Calu3 (cell line): ENCODE results near the gene AEN. TPM values are rescaled to one million over a fixed set of nuclear protein-coding genes. Genes with fewer than 3 reads are reported as not detected.
A peak's percentile ranks its signal among the peaks of the same experiment; 100 is the strongest.

Source experiments
- BruUV-seq: library from RNA; stranded (reverse); fragments of 400-500 nt; replicated peaks from 2 replicates; lab custom pipeline; 2021; lab: Mats Ljungman, UMichigan
- CTCF ChIA-PET: fragments of 300-600 bp; sonication (Branson Sonifier 250); formaldehyde crosslinking; loops from one replicate; lab custom pipeline; 2022; ENCODE audit warnings: antibody characterized with exemption; lab: Charles Lee
- DNase-seq: peaks from one replicate; pipeline ENCODE4 v3.0.0; 2022
- H3K27ac Mint-ChIP-seq: one replicate; pipeline ENCODE4 v1.8.0; 2022; ENCODE audit warnings: mixed read lengths; ENCODE audit not compliant: unreplicated experiment
- H3K27me3 Mint-ChIP-seq: one replicate; pipeline ENCODE4 v1.8.0; 2022; ENCODE audit warnings: mixed read lengths; ENCODE audit not compliant: unreplicated experiment
- H3K36me3 Mint-ChIP-seq: one replicate; pipeline ENCODE4 v1.8.0; 2022; ENCODE audit warnings: mild to moderate bottlenecking, moderate library complexity, mixed read lengths; ENCODE audit not compliant: insufficient read depth, unreplicated experiment
- H3K4me1 Mint-ChIP-seq: one replicate; pipeline ENCODE4 v1.8.0; 2022; ENCODE audit warnings: mild to moderate bottlenecking, low read depth, mixed read lengths; ENCODE audit not compliant: unreplicated experiment
- H3K4me3 Mint-ChIP-seq: one replicate; pipeline ENCODE4 v1.8.0; 2022; ENCODE audit warnings: mild to moderate bottlenecking, low read depth, moderate library complexity, mixed read lengths; ENCODE audit not compliant: unreplicated experiment
- H3K9me3 Mint-ChIP-seq: one replicate; pipeline ENCODE4 v1.8.0; 2022; ENCODE audit warnings: low read depth, mixed read lengths; ENCODE audit not compliant: unreplicated experiment
- CTCF ChIP-seq: fragments of 200-600 bp; IDR thresholded peaks from one replicate; pipeline ENCODE4 v1.8.0; 2022; ENCODE audit warnings: antibody characterized with exemption; ENCODE audit not compliant: unreplicated experiment
- intact Hi-C: fragments of 100-400 bp; cut with micrococcal nuclease; formaldehyde crosslinking; loops from one replicate; pipeline ENCODE4 v1.10.0; 2022; ENCODE audit not compliant: unreplicated experiment
- total RNA-seq: library from RNA; stranded (reverse); gene quantifications from 2 replicates; pipeline ENCODE4 v1.2.3, GENCODE V29; 2022

AEN gene
- total RNA-seq, 1 experiment from 2014 or later, result 34.9 TPM

- DNase-seq, result peak; percentile 84
- H3K4me3 Mint-ChIP-seq, result peak overlapping the region; percentile 76
- H3K36me3 Mint-ChIP-seq, result peaks cover 56% of the 10 kb centered on the region
- H3K27me3 Mint-ChIP-seq, result no peaks in the 10 kb centered on the region
- TF ChIP-seq CTCF, result no peak
- BruUV-seq, result no TSS peak
- H3K9me3 Mint-ChIP-seq, result no peaks in the 10 kb centered on the region
- peaks cover 49% of the 10 kb centered on the region for H3K4me1 Mint-ChIP-seq
- CTCF ChIA-PET, result interaction anchor here (0.9 to 1.7 kb wide), 3 partner anchors 11 to 21 kb away, joined by 3 to 4 read pairs (median 4); no protein-coding TSS in a partner anchor
- intact Hi-C loops, result no loop called here
- peak overlapping the region; percentile 93 for H3K27ac Mint-ChIP-seq
Measured at GRCh38 chr15:88636050-88636449, 14.9 kb downstream of the AEN start.

DNA sequence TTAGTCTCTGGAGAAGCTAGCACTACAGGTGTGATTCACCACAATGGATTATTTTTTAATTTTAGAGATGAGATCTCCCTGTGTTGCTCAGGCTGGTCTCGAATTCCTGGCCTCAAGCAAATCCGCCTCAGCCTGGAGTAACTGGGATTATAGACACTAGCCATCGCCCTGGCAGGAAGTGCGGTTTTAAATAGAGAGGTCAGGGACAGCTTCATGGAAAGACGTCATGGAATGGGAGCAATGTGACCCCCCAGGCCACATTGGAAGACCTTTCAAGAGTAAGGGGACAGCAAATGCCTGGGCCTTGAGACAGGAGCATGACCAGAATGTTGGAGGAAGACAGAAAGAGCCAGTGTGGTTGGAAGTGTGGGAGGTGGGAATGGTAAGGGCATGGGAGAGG is 15.5 kb downstream of the AEN start:
- intact Hi-C loops, result no loop called here
- BruUV-seq, result no TSS peak
- Mint-ChIP-seq H3K27me3 (no peaks in the 10 kb centered on the region), H3K9me3 (no peaks in the 10 kb centered on the region), H3K27ac (peak overlapping the region; percentile 93), H3K4me3 (peak overlapping the region; percentile 76), H3K4me1 (peaks cover 49% of the 10 kb centered on the region), H3K36me3 (peaks cover 56% of the 10 kb centered on the region)
- no peak for DNase-seq
- no peak for TF ChIP-seq CTCF
- CTCF ChIA-PET, result interaction anchor here (1.1 kb wide), 1 partner anchor 14 kb away, joined by 4 read pairs; no protein-coding TSS in a partner anchor

DNA sequence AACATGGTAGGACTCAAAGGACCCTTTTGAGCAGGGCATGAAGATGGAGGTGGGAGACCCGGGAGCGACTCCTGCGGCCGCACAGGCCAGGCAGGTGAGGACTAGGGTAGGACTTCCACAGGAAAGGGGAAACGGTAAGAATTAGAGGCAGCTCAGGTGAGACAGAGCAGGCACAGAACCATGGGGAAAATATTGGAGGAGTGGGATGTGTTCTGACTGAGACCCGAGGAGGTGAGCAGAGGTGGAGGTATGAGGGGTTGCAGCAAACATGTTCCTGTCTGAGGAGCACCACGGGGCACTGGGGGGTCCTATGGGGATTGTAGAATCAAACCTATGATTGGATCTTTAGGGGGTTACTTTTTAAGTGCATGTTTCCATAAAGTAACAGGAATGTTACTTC is 16.3 kb downstream of the AEN start:
- no TSS peak for BruUV-seq
- CTCF ChIA-PET, result interaction anchor here (1.8 kb wide), 1 partner anchor 16 kb away, joined by 9 read pairs; the partner anchor contains the start of gene AEN
- no peak for TF ChIP-seq CTCF
- H3K27ac Mint-ChIP-seq, result peak overlapping the region; percentile 93
- no peak for DNase-seq
- no peaks in the 10 kb centered on the region for H3K9me3 Mint-ChIP-seq
- H3K27me3 Mint-ChIP-seq, result no peaks in the 10 kb centered on the region
- H3K4me1 Mint-ChIP-seq, result peaks cover 49% of the 10 kb centered on the region
- intact Hi-C loops, result no loop called here
- H3K36me3 Mint-ChIP-seq, result peaks cover 56% of the 10 kb centered on the region
- peak overlapping the region; percentile 76 for H3K4me3 Mint-ChIP-seq

DNA sequence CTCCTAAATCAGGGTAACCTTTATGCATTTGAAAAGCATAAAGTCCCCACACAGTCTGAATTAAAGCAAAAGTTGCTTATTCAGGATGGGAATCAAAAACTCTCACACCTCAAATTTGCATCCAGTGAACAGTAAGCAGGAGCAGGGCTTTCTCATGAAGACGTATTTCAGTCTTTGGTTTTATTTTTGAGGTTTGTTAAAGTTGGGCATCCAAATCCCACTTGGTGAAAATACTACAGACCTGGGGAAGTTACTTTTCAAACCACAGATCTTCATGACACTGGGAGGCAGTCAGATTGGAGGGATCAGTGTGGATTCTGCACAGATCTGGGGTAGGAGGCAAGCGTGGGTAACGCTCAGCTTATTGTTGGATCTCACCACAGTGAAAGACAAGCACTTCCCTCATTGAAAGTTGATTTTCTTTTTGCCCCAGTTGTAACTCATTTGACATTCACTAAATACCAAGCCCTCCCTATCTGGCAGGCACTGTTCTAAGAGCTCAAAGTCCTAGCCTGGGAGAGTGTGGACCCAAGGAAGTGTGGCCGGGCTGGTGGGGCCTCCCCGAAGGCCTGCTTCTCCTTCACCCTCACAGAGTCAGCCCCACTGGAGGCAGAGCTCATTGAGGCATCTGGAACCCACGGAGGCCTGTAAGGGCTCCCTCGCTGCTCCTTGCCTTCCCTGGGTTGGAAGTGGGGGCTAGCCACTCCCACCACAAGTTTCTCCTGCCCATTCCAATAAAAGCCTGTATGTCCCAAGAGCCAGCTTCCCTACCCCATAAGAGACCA is 16.9 kb downstream of the AEN start:
- CTCF ChIA-PET, result interaction anchor here (0.9 to 1.8 kb wide), 6 partner anchors 14 to 450 kb away, joined by 3 to 13 read pairs (median 8); partner anchors contain the start of genes ABHD2 and AEN
- H3K4me1 Mint-ChIP-seq, result peaks cover 49% of the 10 kb centered on the region
- no peaks in the 10 kb centered on the region for H3K9me3 Mint-ChIP-seq
- no peak for TF ChIP-seq CTCF
- no peaks in the 10 kb centered on the region for H3K27me3 Mint-ChIP-seq
- peak overlapping the region; percentile 93 for H3K27ac Mint-ChIP-seq
- intact Hi-C loops, result loop anchor here (1.0 kb wide), 1 partner anchor 21 kb away; no protein-coding TSS in a partner anchor
- no peak for DNase-seq
- H3K4me3 Mint-ChIP-seq, result peak overlapping the region; percentile 76
- BruUV-seq, result TSS peak; percentile 87
- H3K36me3 Mint-ChIP-seq, result peaks cover 58% of the 10 kb centered on the region
